ENCODE data around the gene LMNA.
"Not testable (repeated sequence)": the region's sequence is repeated elsewhere in the genome, so short reads cannot be mapped to it uniquely, and the experiment has no call there.

LMNA gene

DNA sequence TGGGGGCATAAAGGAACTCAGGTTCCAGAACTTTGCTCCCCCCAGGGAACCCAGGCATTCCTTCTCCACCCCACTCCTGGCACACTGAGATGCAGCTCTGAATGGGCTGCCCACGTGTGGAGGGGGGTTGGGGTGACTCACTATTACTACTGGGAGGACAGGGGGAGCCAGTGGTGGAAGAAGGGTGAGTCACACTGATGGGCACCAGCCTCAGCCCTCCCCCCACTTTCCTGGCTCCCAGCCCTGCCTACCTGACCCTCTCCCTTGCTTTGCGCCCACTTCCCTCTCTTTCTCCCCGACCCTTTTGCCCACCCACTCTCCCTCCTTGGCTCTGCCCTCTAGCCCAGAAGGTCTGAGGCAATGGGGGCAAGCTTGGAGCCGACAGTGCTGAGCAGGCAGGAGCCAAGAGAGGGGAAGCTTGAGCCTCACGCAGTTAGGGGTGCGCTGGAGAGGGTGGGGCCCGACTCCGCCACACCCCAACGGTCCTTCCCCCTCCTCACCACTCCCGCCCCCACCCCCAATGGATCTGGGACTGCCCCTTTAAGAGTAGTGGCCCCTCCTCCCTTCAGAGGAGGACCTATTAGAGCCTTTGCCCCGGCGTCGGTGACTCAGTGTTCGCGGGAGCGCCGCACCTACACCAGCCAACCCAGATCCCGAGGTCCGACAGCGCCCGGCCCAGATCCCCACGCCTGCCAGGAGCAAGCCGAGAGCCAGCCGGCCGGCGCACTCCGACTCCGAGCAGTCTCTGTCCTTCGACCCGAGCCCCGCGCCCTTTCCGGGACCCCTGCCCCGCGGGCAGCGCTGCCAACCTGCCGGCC, at the start of gene LMNA:
Gene LMNA, plus strand, starts transcription at position 611 of the 818 bp plus-strand sequence. CDS start 208 bp downstream, outside the sequence.
- peak; percentile 86 for DNase-seq

GRCh38 chr1:156065212-156065611, 49.3 kb upstream of the LMNA start:
- no peak for DNase-seq

GRCh38 chr1:156065871-156066270, 48.6 kb upstream of the LMNA start:
- no peak for DNase-seq

DNA sequence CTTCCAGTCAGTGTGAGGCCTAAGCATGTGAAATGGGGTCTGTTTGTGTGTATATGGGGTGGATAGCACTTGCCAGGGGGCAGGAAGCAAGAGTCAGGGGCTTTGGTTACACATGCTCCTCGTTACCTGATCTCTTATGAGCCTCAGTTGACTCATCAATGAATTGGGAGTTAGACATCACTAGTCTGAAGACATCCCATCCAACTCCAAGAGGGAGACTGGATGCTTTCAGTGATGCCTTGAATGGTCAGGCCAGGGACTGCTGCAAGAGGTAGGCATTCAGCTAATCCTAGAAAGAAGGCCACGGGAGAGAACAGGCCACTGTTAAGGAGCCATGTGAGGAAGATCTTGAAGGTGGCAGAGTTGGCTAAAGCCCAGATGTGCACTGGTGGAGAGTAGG, 47.2 kb upstream of the LMNA start:
- no peak for DNase-seq

- no peak for DNase-seq
These were observed 44.7 kb upstream of the LMNA start for GRCh38 chr1:156069490-156070455.

DNA sequence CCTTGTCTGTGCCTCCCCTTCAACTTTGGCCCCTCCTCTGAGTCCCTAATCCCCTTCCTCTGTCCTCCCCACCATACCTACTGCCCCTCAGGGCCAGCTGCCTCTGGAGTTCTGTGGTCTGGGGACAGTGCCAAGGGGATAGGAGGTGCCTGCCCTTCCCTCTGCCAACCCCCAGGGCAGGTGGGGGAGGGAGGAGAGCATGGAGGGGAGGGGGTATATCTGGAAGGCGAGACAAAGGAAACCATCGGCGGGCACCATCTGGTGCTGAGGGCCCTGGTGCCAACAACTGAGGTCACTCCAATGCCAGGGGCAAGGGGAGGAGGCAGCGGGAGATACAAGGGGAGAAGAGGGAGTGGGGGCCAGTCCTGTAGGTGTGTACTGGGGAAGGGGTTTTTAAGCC, 44.0 kb upstream of the LMNA start:
- DNase-seq: no peak

DNA sequence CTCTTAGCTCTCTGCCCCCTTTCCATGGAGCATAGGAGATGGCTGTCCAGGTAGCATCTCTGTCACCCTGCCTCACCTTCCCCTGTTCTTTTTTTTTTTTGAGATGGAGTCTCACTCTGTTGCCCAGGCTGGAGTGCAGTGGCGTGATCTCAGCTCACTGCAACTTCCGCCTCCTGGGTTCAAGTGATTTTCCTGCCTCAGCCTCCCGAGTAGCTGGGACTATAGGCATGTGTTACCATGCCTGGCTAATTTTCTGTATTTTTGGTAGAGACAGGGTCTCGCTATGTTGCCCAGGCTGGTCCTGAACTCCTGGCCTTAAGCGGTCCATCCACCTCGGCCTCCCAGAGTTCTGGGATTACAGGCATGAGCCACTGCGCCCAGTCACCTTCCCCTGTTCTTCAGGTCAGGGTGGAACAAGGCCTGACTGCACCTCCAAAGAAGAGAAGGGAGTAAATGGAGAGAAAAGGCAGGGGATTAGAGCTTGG, 43.1 kb upstream of the LMNA start:
- DNase-seq: not testable (repeated sequence)

DNA sequence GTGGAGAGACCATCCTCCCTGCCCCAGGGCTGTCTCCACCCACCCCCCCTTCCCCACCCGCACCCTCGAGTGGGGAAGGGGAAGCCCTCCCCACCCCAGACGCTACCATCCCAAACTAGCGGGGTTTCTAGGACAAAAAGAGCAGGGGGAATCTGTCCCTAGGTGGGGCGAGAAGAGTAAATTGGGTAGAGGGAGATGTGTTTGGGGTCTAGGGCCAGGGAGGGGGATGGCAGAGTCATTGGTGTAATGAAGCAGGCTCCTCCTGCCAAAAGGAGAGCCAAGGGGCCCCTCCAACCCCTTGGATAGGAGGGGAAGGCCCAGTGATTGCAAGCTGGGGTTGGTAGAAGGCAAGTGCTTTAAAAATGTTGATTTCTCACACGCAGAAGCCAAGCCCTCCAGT, 42.3 kb upstream of the LMNA start:
- no peak for DNase-seq

DNA sequence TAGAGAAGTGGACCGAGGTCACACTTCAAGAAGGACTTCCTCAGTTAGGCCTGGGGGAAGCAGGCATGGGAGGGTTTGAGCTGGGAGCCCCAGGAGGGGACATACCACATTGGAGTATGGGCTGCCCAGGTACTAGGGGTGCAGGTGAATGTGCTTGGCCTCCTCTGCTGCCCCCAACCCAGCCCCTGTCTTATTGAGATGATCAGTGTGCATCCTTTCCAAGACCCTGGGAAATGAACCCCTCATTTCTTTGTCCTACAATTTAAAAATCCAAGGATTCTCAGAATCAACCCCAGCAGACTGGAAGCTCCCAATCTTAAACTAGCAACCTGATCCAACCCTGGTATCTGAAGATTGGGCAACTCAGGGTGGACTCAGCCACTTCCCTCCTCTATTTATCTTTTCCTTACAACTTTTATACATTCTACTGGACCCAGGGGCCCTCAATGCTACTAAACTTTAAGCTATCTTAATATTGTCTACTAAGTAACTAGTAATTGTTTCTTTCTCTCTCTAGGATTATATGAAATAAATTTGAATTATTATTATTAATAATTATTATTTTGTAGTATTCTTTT, 41.3 kb upstream of the LMNA start:
- DNase-seq: no peak

DNA sequence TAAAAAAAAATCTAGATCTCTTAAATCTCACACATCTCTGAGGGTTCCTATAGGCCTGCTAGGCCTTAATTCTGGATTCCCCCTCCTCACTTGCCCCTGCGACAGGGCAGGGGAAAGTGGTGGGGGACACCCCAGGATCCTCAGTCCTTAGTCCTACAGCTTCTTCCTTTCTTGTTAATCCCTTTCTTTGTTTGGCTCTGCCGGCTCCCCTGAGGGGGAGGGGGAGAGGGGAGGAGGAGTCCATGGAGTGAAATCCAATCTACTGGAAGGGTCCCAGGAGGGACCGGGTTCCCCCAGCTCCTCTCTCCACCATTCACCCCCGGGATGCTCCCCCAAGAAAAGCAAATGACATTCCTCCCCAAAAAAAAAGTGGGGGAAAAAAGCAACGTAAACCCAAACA, 40.8 kb upstream of the LMNA start:
- no peak for DNase-seq

GRCh38 chr1:156074661-156075060, 39.9 kb upstream of the LMNA start:
- no peak for DNase-seq

GRCh38 chr1:156075162-156075561, 39.3 kb upstream of the LMNA start:
- DNase-seq: no peak

DNA sequence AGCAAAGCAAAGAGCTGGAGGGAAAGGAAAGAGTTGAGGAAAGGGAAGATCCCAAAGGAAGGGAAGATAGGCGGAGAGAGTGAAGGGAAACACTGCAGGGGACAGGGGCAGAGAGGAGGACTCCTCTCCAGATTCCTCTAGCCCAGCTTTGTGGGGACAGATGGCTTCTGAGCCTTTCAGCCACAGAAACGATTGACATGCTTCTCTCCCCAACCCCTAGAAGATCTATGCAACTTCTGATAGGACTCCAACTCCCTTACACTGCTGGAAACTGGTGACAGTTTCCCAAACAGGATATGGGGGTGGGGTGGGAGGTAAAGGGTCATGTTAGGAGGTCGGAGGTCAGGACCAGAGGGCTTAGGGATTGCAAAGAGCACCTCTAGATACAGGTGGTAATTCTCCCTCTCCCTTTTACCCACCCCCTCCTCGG, 38.7 kb upstream of the LMNA start:
- no peak for DNase-seq

GRCh38 chr1:156076609-156077429, 37.7 kb upstream of the LMNA start:
- DNase-seq: peak; percentile 49

DNA sequence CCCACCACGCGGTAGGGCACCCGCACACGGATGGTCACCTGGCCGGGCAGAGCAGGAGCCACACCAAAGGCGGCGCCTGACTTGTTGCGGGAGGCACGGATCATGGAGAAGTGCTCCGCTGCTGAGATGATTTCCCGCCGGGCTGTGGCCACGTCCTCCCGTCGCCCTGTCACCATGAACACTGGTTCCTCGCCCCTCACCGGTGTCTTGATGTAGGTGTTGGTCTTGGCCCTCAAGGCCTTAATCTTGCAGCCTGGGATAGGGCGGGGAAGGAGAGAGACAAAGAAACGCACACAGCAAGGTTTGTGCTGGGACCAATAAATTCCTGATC, 37.1 kb upstream of the LMNA start:
- DNase-seq: no peak

- no peak for DNase-seq
These were observed 35.8 kb upstream of the LMNA start for GRCh38 chr1:156078728-156079127.

DNA sequence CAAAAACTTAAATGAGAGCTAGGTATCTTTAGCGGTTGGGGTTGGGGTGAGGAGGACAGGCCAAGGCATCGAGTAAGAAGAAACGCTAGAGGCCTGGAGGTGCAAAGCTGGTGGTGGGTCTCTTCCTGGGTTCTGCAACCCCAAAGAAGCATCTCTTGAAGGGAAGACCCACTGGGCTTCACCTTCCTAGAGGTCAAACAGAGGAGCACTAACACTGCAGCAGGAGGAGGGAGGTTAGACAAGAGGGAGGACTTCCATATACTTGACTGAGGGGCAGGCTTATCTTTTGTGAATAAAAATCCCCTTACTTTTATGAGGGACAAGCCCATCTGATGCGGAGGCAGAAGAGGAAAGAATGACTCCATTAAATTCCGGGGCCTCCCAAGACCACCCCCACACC, 34.7 kb upstream of the LMNA start:
- no peak for DNase-seq

GRCh38 chr1:156080241-156080862, 34.2 kb upstream of the LMNA start:
- DNase-seq: no peak

DNA sequence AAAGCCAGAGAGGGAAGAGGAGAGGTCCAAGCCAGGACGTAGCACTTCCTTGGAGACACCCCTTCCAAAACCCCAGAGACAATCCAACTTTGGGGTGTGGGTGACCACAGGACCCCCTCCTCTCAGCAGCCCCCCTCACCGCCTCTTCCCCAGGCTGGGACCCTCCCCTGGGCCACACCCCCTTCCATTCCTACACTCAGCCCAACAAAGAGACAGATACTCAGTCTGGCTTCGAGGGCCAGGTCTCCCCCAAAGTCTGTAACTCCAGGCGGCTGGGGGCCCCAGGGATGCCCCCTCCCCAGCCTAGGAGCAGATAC, 33.7 kb upstream of the LMNA start:
- no peak for DNase-seq

GRCh38 chr1:156081180-156081916, 33.2 kb upstream of the LMNA start:
- no peak for DNase-seq

- DNase-seq: no peak
These were observed 32.6 kb upstream of the LMNA start for GRCh38 chr1:156081917-156082308.

Measured in CD4-positive, alpha-beta T cell treated with Interleukin-15 for 1 hour (primary cell).